TTC549 (cell line): ENCODE data around the gene RPS21.

Source experiments
- FAIRE-seq: peaks from 2 replicates; lab custom pipeline; 2012; peaks lifted over from hg19 to GRCh38; lab: Jason Lieb, UNC

RPS21 gene

GRCh38 chr20:62386383-62387218, at the start of gene RPS21:
Gene RPS21, plus strand, starts transcription at chr20:62387103. Its CDS starts 236 bp downstream, at chr20:62387339.
- FAIRE-seq, result no peak

- FAIRE-seq, result no peak
Measured at GRCh38 chr20:62337558-62338293, 49.2 kb upstream of the RPS21 start.

GRCh38 chr20:62338294-62338620, 48.6 kb upstream of the RPS21 start:
- no peak for FAIRE-seq

GRCh38 chr20:62339647-62340062, 47.2 kb upstream of the RPS21 start:
- no peak for FAIRE-seq

GRCh38 chr20:62342910-62343309, 44.0 kb upstream of the RPS21 start:
- no peak for FAIRE-seq

GRCh38 chr20:62344092-62344491, 42.8 kb upstream of the RPS21 start:
- no peak for FAIRE-seq

GRCh38 chr20:62344782-62345181, 42.1 kb upstream of the RPS21 start:
- no peak for FAIRE-seq

GRCh38 chr20:62345681-62346370, 41.1 kb upstream of the RPS21 start:
- no peak for FAIRE-seq

GRCh38 chr20:62346398-62347150, 40.3 kb upstream of the RPS21 start:
- no peak for FAIRE-seq

GRCh38 chr20:62347151-62347404, 39.8 kb upstream of the RPS21 start:
- FAIRE-seq, result no peak

- no peak for FAIRE-seq
Measured at GRCh38 chr20:62347445-62347844, 39.5 kb upstream of the RPS21 start.

- no peak for FAIRE-seq
Measured at GRCh38 chr20:62348604-62349003, 38.3 kb upstream of the RPS21 start.

GRCh38 chr20:62349556-62350097, 37.3 kb upstream of the RPS21 start:
- FAIRE-seq, result no peak

- no peak for FAIRE-seq
Measured at GRCh38 chr20:62350098-62350628, 36.7 kb upstream of the RPS21 start.

GRCh38 chr20:62350629-62351422, 36.1 kb upstream of the RPS21 start:
- no peak for FAIRE-seq

- FAIRE-seq, result no peak
Measured at GRCh38 chr20:62351469-62352401, 35.2 kb upstream of the RPS21 start.

- FAIRE-seq, result no peak
Measured at GRCh38 chr20:62352402-62353288, 34.3 kb upstream of the RPS21 start.

- FAIRE-seq, result no peak
Measured at GRCh38 chr20:62353289-62354030, 33.4 kb upstream of the RPS21 start.
